Endothelial cell (in vitro differentiated cells): ENCODE results near the gene CCM2. TPM values are rescaled to one million over a fixed set of nuclear protein-coding genes. Genes with fewer than 3 reads are reported as not detected.

Experiments
- DNase-seq: peaks from one replicate; pipeline ENCODE4 v3.0.0; 2021; ENCODE audit warnings: low spot score
- H3K27ac Mint-ChIP-seq: one replicate; pipeline ENCODE4 v1.8.0; 2021; ENCODE audit warnings: mixed read lengths, inconsistent platforms; ENCODE audit not compliant: unreplicated experiment
- H3K27me3 Mint-ChIP-seq: one replicate; pipeline ENCODE4 v1.8.0; 2021; ENCODE audit warnings: mild to moderate bottlenecking, moderate library complexity, mixed read lengths, inconsistent platforms; ENCODE audit not compliant: unreplicated experiment
- H3K36me3 Mint-ChIP-seq: one replicate; pipeline ENCODE4 v1.8.0; 2021; ENCODE audit warnings: mild to moderate bottlenecking, low read depth, mixed read lengths, inconsistent platforms; ENCODE audit not compliant: unreplicated experiment
- H3K4me1 Mint-ChIP-seq: one replicate; pipeline ENCODE4 v1.8.0; 2021; ENCODE audit warnings: mild to moderate bottlenecking, mixed read lengths, inconsistent platforms; ENCODE audit not compliant: unreplicated experiment
- H3K4me3 Mint-ChIP-seq: one replicate; pipeline ENCODE4 v1.8.0; 2021; ENCODE audit warnings: mild to moderate bottlenecking, mixed read lengths, inconsistent platforms; ENCODE audit not compliant: unreplicated experiment
- H3K9me3 Mint-ChIP-seq: one replicate; pipeline ENCODE4 v1.8.0; 2021; ENCODE audit warnings: mixed read lengths, inconsistent platforms; ENCODE audit not compliant: unreplicated experiment
- CTCF ChIP-seq: fragments of 200-600 bp; sonication (generic); IDR thresholded peaks from one replicate; pipeline ENCODE4 v1.5.0; 2021; ENCODE audit warnings: antibody characterized with exemption; ENCODE audit not compliant: unreplicated experiment
- total RNA-seq: library from RNA; stranded (reverse); fragmentation: NEBNext Ultra II Directional; extraction: Animal tissue kit (Norgen Biotek cat#: 25700); gene quantifications from one replicate; pipeline ENCODE4 v1.2.1, GENCODE V29; 2021; ENCODE audit not compliant: unreplicated experiment

The CCM2 gene
- total RNA-seq, 1 donor from 2014 or later = 59.8 TPM

DNA sequence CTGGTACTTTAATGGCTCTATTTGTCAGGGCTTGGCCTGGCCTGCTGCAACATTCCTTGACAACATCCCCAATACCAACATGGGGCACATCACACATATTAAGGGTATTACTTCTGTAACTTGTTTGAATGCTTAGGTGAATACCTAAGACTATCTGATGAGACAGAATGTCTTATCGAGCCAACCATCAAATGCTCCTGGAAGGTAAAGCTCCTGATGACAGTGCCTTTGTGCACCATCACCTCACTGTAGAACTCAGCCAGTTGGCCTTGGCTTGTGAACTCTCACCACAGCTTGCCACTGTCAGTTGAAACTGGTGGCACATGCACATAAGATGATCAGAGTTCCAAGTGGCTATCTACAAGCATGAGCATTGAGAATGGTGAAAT lies 17.5 kb upstream of the CCM2 start:
- H3K27ac Mint-ChIP-seq = no peak overlapping the region
- peaks cover 8% of the 10 kb centered on the region for H3K27me3 Mint-ChIP-seq
- peaks cover 25% of the 10 kb centered on the region for H3K4me1 Mint-ChIP-seq
- peak overlapping the region; percentile 62 for H3K4me3 Mint-ChIP-seq
- TF ChIP-seq CTCF = no peak
- H3K36me3 Mint-ChIP-seq = peaks cover 16% of the 10 kb centered on the region
- no peaks in the 10 kb centered on the region for H3K9me3 Mint-ChIP-seq
- no peak for DNase-seq

GRCh38 chr7:44982970-44983369 lies 17.0 kb upstream of the CCM2 start:
- no peaks in the 10 kb centered on the region for H3K9me3 Mint-ChIP-seq
- no peak for TF ChIP-seq CTCF
- DNase-seq = no peak
- H3K4me1 Mint-ChIP-seq = peaks cover 30% of the 10 kb centered on the region
- H3K27me3 Mint-ChIP-seq = peaks cover 10% of the 10 kb centered on the region
- peak overlapping the region; percentile 62 for H3K4me3 Mint-ChIP-seq
- H3K27ac Mint-ChIP-seq = no peak overlapping the region
- peaks cover 16% of the 10 kb centered on the region for H3K36me3 Mint-ChIP-seq

DNA sequence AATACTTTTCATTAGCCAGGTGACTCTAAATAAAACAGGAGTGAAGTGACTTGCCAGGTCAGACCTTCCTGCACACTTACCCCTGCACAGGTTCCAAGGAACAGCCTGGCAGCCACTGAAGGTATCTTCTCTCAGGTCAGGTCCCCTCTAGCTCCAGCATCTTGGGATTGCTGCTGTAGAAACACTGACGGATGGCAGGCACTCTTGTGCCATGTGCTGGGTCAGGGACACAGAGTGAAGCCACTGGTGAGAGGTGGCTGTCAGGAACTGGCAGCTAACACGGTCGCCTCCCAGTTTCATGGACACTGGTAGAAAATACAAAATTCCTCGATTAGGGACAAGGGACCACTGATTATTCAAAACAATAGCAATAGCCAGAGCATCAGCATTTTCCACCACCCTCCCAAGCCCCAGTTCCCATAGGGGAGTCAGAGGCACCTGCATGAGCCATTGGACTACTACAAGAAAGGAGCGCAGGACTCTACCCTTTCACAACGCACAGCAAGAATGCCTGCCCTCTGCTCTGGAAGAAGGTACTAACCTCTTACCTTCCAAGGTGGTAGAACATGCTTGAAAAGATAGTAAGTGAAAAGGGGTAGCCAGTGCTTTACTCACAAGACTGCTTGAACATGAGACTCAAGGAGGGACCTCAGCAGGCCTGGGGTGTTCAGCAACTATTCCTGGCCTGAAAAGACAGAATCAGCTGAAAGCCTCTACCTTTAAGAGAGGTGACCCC lies 16.1 kb upstream of the CCM2 start:
- TF ChIP-seq CTCF = no peak
- H3K4me3 Mint-ChIP-seq = peak overlapping the region; percentile 3
- DNase-seq = no peak
- no peak overlapping the region for H3K27ac Mint-ChIP-seq
- no peaks in the 10 kb centered on the region for H3K9me3 Mint-ChIP-seq
- peaks cover 32% of the 10 kb centered on the region for H3K4me1 Mint-ChIP-seq
- H3K36me3 Mint-ChIP-seq = peaks cover 16% of the 10 kb centered on the region
- peaks cover 12% of the 10 kb centered on the region for H3K27me3 Mint-ChIP-seq

- Mint-ChIP-seq H3K9me3 (no peaks in the 10 kb centered on the region), H3K4me1 (peaks cover 32% of the 10 kb centered on the region), H3K27me3 (peaks cover 11% of the 10 kb centered on the region), H3K27ac (no peak overlapping the region), H3K4me3 (peak overlapping the region; percentile 3), H3K36me3 (peaks cover 16% of the 10 kb centered on the region)
- no peak for DNase-seq
- TF ChIP-seq CTCF = no peak
Observed at GRCh38 chr7:44984478-44984758, 15.6 kb upstream of the CCM2 start.

- DNase-seq = no peak
- Mint-ChIP-seq H3K27ac (peak overlapping the region; percentile 43), H3K4me3 (peak overlapping the region; percentile 94), H3K36me3 (peaks cover 16% of the 10 kb centered on the region), H3K4me1 (peaks cover 32% of the 10 kb centered on the region), H3K9me3 (no peaks in the 10 kb centered on the region), H3K27me3 (peaks cover 11% of the 10 kb centered on the region)
- TF ChIP-seq CTCF = no peak
Observed at GRCh38 chr7:44985033-44985695, 14.8 kb upstream of the CCM2 start.
